Measurements from ENCODE around the gene C1orf226.
"Not testable (repeated sequence)": the region's sequence is repeated elsewhere in the genome, so short reads cannot be mapped to it uniquely, and the experiment has no call there.

C1orf226 gene

GRCh38 chr1:162416909-162417308, 35.4 kb downstream of the C1orf226 start:
- no peak for DNase-seq

GRCh38 chr1:162417650-162418049, 36.1 kb downstream of the C1orf226 start:
- DNase-seq: no peak

DNA sequence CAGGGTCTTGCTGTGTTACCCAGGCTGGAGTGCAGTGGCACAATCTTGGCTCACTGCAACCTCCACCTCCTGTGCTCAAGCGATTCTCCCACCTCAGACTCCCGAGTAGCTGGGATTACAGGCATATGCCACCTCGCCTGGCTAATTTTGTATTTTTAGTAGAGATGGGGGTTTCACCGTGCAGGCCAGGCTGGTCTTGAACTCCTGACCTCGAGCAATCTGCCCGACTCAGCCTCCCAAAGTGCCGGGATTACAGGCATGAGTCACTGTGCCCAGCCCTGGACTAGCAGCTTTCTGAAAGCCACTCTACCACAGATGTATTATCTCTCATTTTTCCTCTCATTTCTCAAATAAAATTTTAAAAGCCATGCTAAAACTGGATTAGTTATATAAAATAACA, 37.1 kb downstream of the C1orf226 start:
- DNase-seq: not testable (repeated sequence)

DNA sequence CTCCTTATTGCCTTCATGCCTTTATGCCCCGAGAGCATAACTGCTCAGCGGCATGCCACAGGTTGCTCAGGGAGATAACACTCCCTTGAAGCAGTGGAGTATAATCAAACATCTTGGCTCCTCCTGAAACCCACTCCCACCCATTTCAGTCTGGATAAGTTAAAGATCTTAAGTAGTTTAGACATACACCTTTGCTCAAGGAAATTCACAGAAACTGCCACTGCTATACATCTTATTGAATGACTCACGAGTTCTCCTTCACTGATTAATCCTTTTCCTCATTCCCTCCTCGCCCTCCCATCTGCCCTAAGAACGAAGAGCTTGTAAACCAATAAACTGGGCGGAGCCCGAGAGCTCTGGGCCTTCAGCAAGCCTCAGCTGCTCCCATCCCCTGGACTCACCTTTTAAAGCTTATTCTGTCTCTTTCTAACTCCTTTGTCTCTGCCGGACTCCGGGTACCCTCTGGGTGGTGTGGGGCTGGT, 38.0 kb downstream of the C1orf226 start:
- not testable (repeated sequence) for DNase-seq

DNA sequence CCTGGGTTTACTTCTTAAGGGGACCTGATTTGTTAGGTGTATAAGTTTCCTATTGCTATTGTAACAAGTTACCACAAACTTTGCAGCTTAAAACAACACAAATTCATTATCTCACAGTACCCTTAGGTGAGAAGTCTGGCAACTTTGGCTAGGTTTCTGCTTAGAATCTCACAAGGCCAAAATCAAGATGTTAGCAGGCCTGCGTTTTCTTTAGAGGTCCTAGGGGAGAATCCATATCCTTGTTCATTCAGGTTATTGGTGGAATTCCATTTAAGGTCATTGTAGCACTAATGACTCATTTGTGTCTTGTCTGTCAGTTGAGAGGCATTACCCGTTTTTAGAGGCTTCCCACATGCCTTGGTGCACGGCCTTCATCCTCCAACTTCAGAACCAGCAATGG, 38.6 kb downstream of the C1orf226 start:
- DNase-seq: no peak

- no peak for DNase-seq
These were observed 40.0 kb downstream of the C1orf226 start for GRCh38 chr1:162421258-162422164.

DNA sequence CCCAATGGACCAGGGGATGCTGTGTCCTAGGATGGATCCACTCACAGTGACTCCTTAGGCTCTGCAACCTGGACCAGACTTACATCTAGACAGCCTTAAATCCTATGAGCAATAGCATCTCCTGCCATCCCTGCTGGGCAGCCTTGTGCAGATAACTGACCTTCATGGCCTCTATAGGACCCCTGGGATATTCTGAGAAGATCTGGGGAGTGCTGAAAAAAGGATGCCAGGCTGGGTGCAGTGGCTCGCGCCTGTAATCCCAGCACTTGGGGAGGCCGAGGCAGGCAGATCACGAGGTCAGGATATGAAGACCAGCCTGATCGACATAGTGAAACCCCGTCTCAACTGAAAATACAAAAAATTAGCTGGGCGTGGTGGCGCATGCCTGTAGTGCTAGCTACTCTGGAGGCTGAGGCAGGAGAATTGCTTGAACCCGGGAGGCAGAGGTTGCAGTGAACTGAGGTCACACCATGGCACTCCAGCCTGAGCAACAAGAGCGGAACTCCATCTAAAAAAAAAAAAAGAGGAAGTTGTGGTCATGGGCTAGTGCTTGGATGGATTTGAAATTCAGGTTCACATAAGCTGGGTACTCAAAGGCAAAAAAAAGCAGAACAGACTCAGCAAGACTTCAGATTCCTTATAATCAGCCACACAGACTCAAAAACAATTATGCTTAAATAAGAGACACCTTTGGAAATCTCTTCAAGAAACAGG, 41.3 kb downstream of the C1orf226 start:
- DNase-seq: no peak

- no peak for DNase-seq
These were observed 49.1 kb downstream of the C1orf226 start for GRCh38 chr1:162430583-162430982.

GRCh38 chr1:162432977-162433713, 51.6 kb downstream of the C1orf226 start:
- not testable (repeated sequence) for DNase-seq
